Hematopoietic multipotent progenitor cell treated with erythropoietin and hydrocortisone succinate and interleukin-3 and kit ligand, for 4 days (in vitro differentiated cells): ENCODE data around the gene ADH5.
A peak's percentile ranks its signal among the peaks of the same experiment; 100 is the strongest.

Source experiments
- DNase-seq: peaks from one replicate; pipeline ENCODE4 v3.0.0-alpha.2; 2015

The ADH5 gene

GRCh38 chr4:99028187-99028586, 60.4 kb downstream of the ADH5 start:
- peak; percentile 16 for DNase-seq

GRCh38 chr4:99027304-99027703, 61.3 kb downstream of the ADH5 start:
- DNase-seq = no peak

- DNase-seq = no peak
Observed at GRCh38 chr4:99025506-99025905, 63.1 kb downstream of the ADH5 start.

GRCh38 chr4:99024481-99025275, 63.9 kb downstream of the ADH5 start:
- peak; percentile 47 for DNase-seq

- peak; percentile 72 for DNase-seq
Observed at GRCh38 chr4:99023800-99024251, 64.8 kb downstream of the ADH5 start.

GRCh38 chr4:99022566-99022965, 66.0 kb downstream of the ADH5 start:
- peak; percentile 9 for DNase-seq

- DNase-seq = no peak
Observed at GRCh38 chr4:99021386-99021785, 67.2 kb downstream of the ADH5 start.
